GM23248 (cell line): ENCODE data around the gene TRAM2.

Experiments used
- EZH2 ChIP-seq: fragments of 200-600 bp; sonication (generic); IDR thresholded peaks from 2 replicates; pipeline ENCODE4 v1.6.1; 2018; ENCODE audit warnings: antibody characterized with exemption, mild to moderate bottlenecking; ENCODE audit not compliant: insufficient read depth, poor library complexity, severe bottlenecking
- EZH2phosphoT487 ChIP-seq: fragments of 200-600 bp; sonication (generic); IDR thresholded peaks from 2 replicates; pipeline ENCODE4 v1.6.1; 2018; ENCODE audit warnings: antibody characterized with exemption, moderate library complexity, mild to moderate bottlenecking, low read depth; ENCODE audit not compliant: insufficient read depth

DNA sequence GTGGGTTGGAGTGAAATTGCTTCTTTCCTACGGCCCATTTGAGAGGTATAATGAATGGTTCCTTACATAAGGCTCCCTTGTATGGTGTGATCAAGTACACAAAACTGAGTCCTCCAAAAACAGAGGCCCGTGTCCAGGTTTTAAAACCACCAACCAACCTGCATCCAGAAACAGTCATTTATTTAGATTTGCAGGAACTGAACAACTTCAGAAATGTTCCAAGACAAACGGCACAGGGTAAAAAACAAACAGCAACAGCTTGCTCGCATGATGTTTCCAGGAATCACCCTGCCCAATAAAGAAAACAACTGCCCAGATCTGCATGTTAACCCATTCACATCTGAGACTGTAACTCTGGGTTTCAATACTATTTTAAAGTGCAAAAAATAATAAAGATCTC, 40.2 kb upstream of the TRAM2 start:
- TF ChIP-seq EZH2 (no peak), EZH2phosphoT487 (no peak)
